CD4-positive, alpha-beta T cell treated with Interleukin-15 for 1 hour (primary cell): ENCODE measurements around the gene CALHM4.

Experiments
- DNase-seq: peaks from one replicate; pipeline ENCODE4 v3.0.0-alpha.2; 2020

CALHM4 gene, protein sequence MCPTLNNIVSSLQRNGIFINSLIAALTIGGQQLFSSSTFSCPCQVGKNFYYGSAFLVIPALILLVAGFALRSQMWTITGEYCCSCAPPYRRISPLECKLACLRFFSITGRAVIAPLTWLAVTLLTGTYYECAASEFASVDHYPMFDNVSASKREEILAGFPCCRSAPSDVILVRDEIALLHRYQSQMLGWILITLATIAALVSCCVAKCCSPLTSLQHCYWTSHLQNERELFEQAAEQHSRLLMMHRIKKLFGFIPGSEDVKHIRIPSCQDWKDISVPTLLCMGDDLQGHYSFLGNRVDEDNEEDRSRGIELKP

DNA sequence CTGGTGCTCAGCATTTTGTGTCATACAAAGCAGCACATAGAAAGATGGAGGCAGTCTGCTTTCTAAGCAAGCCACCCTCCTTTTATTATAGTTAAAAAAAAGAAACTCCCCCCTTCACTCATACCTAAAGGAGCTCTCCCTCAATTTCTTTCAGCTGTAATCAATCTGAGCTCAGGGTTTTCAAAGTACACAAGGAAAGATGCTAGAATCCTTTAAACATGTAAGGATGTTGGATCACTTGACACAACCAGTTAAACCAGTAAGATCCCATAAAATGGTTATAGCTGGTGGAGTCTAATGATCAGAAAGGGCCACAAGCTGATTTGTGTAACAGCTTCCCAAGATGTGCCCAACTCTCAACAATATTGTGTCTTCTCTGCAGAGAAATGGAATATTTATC, at the start of gene CALHM4:
CALHM4 (plus strand) TSS at position 301 of the 400 bp plus-strand sequence; CDS start at position 344, 43 bp downstream.
- no peak for DNase-seq

DNA sequence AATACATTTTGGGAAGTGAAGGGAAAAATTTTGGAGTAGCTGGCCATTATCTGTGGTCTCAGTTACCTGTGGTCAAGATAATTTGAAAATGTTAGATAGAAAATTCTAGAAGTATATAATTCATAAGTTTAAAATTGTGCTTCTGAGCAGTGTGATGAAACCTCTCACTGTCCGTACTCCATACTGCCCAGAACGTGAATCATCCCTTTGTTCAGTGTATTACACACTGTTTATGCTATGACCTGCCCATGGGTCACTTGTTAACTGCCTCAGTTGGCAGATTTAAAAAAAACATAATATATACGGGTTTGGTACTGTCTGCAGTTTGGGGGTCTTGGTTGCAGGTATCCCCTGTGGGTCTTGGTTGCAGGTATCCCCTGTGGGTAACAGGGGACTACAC, 46.2 kb upstream of the CALHM4 start:
- DNase-seq: no peak

DNA sequence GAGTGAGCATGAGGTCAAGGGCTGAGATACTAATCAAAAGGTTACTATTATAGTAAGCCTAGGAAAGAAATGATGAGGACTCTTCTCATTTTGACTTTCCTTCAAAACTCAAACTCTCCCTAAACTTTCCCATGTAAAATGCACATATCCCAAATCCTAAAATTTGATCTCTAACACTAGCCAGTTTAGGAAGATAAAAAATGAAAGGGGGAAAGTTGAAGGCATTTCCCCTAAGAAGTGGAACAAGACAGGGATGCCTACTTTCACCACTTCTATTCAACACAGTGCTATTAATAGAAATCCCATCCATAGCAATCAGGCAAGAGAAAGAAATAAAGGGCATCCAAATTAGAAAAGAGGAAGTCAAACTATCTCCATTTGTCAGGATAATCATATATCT, 45.0 kb upstream of the CALHM4 start:
- no peak for DNase-seq

DNA sequence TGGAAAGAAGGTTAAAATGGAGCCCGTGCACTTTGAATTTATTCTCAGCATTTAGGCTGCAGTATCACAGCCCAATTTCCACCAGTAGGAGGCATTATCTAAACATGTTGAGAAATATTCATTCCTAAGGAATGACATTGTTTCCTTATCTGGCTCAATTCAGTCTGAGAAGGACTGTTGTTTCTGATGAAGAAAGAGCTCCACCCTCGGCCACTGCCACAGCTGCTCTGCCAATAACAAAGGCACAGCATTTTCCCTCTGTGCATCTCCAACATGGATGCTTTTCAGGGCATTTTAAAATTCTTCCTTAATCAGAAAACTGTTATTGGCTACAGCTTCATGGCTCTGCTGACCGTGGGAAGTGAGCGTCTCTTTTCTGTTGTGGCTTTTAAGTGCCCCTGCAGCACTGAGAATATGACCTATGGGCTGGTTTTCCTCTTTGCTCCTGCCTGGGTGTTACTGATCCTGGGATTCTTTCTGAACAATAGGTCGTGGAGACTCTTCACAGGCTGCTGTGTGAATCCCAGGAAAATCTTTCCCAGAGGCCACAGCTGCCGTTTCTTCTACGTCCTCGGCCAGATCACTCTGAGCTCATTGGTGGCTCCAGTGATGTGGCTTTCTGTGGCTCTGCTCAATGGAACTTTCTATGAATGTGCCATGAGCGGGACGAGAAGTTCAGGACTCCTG, 42.0 kb upstream of the CALHM4 start, which contains the start of gene CALHM5:
CALHM5 (plus strand) TSS at position 216 of the 687 bp plus-strand sequence; CDS start at position 274, 58 bp downstream.
- DNase-seq: no peak

DNA sequence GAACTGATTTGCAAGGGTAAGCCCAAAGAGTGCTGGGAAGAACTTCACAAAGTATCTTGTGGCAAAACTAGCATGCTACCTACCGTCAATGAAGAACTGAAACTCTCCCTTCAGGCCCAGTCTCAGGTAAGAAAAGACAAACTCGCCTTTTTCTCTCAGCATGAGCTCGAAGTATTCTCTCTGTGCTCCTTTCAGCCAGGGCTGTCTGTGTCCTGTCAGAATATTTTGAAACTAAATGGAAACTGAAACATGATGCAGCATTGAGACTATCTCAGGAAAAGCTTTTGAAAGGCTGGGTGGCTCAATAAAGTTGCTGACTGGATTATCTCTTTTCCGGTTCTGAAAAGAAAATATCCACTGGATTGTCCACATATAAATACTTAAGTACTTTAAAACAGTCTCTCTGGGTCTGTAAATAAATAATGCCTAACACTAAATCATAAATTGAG, 41.4 kb upstream of the CALHM4 start:
- no peak for DNase-seq

DNA sequence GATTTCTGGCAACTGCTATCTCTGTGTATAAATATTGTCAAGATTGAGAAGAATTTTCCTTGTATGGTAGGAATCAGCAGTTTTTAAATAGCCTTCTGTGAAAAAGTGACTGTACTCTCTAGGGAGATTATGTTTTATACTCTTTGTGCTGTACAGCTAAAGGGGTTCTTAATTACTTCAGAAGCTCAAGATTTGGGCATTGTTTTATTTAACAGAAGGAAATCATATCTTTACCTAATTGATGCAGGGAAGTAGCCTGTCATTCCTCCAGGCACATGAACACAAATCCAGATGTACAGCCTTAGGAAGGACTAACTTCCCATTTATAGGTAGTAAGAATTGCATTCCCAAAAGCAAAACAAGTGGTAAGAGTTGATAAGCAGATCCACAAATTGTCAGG, 40.8 kb upstream of the CALHM4 start:
- DNase-seq: no peak

DNA sequence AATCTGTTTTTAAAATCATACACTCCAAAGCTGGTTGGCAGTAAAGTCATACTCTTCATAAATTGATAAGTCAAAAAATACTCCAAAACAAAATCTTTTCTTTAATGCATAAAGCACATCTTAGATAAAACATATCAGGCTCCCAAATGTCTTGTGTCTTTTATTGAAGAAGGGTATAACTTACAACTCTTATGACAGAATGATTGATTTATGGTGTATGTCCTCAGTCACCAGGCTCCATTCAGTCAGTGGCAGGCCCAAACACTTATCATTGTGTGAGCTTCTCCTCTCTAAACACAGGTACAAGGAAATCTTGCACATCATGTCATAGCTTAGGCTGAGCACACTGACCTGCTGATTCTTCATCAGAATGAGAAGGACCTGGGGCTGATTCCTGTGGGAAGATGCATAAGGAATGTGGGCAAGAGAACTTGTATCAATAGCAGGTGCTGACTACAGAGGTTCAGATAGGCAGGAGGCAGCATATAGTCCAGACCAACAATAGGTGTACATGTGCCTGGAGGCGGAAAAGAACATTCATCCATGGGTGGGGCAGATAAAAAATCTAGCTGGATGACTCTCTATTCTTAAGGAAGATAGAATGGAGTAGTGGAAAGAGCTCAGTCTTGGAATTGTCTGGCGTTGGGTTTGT, 40.2 kb upstream of the CALHM4 start:
- DNase-seq: no peak

DNA sequence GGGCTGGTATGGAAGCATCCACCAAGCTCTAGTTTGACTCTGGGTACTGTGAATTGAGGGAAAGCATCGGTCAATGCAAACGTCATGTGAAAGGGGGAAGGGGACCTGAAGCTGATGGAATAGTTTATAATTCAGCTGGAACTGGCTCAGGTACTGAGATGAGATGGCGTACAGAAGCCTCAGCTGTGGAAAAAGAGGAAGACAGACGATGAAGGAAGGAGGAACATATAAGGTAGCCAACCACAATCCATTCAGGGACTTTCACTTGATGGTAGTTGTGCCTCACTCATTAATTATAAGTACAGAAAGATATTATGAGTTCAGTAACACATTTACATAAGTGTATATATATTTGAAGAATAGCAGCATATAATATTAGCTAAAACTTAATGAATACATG, 39.4 kb upstream of the CALHM4 start:
- DNase-seq: no peak

DNA sequence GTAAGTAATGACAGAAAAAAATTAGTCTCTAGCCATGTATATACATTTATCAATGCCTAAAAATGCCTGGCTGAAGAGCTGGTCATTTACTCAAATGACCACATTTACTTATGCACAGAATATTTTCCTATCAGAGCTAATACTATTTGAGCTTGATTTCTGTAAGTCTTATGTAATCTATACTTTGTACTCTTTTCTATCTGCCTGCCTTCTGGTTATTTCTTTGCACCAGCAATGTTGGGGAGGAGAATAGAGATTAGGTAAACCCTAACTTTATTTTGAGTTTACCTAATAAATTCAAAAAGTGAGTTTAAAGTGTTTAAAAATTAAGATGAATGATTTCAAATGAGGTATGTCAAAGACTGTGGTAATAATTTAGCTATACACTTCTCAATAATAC, 38.4 kb upstream of the CALHM4 start:
- DNase-seq: no peak

DNA sequence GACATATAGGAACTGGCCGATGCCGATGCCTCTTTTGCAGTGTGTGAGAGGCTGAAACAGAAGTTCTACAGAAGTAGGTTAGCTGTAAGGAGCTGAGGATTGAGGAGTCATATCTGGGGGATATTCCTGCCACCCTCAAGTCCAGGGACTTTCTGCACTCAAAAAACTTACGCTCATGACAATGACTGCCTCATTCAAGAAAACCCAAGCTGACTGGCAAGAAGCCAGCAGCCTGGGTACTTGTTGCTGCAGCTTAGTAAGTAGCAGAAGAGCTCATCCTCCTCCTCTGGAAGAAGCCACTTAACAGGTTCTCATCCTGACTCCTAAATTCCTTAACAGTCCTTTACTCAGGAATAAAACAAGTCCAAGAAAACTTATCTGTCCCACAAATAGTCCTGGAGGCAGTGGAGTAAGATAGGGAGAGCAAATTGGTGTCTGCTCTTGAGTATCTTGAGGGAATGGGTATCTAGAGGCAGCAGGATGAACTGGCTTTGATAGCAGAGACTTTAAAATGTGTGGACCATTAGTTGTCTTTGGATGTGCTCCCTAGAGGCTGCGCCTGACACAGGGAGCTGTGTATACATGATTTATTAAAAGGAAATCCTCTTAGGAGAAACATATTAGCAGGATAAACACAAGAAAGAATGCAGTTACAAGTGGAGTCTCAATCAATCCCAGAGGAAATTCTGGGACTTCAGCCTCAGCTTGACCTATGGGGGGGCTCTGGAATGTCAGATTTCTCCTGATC, 34.8 kb upstream of the CALHM4 start:
- DNase-seq: no peak

DNA sequence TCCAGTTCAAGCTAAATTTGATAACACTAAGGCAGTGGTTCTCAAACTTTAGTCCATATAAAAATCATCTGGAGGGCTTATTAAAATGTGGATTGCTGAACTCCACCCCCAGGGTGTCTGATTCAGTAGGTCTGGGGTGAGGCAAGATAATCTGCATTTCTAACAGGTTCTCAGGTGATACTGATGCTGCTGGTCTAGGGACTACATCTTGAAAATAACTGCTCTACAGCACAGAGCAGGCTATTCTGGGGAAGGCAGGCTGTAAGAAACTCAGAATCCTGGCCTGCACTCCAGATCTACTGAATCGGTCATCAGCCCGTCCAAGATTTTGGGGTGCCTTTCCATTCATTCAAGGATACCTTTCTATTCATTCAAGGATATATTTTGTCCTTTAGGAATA, 30.7 kb upstream of the CALHM4 start:
- no peak for DNase-seq

DNA sequence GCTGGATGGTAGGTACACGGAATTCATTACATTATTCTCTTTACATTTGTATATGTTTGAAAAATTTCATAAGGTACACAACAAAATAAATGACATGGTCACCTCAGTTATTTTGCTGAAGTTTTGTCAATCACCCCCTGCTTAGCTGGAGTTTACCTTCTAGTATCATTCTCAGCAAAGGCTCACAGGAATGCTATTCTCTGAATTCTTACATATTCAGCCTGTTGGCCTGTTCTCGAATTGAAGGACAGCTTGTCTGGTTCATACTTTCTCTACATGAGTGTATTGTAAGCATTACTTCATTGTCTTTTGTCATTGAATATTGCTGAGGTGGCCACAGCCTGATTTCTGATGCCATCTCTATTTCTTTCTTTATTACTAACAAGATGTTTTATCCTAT, 29.3 kb upstream of the CALHM4 start:
- DNase-seq: no peak

DNA sequence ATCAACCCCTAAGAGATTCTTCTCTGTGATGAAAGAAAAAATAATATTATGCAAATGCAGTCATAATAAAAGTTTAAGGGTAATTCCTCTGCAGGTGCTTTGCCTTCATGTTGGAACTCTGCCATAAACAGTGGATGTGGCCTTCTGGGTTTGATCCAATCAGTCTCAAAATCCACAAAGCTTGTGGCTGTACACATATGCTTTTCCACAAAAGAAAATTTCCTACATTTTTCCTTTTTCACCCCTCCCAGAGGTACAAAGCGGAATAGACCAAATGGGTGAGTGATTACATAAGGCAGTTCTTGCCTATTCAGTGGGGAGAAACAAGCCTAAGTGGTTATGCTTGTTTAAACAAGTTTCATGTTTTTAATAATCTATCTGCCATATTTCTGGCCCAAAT, 25.4 kb upstream of the CALHM4 start:
- no peak for DNase-seq

DNA sequence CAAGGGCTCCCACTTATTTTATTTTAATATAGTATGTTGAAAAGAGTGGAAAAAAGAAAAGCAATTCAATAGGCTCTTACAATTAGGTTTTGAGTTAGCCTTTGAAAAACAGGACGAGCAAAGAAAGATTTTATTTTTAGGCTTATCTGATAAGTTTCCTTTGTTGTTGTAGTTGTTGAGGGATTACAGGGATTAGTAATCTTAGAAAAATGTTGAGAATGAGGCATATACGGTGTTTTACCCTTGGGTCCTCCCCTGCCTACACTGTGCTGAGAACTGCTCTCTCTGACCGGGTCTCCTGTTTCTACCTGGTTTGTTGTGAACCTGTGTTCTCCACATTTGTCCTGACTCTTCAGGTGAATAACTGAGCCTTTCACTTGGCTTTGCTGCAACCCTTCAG, 24.8 kb upstream of the CALHM4 start:
- DNase-seq: no peak

DNA sequence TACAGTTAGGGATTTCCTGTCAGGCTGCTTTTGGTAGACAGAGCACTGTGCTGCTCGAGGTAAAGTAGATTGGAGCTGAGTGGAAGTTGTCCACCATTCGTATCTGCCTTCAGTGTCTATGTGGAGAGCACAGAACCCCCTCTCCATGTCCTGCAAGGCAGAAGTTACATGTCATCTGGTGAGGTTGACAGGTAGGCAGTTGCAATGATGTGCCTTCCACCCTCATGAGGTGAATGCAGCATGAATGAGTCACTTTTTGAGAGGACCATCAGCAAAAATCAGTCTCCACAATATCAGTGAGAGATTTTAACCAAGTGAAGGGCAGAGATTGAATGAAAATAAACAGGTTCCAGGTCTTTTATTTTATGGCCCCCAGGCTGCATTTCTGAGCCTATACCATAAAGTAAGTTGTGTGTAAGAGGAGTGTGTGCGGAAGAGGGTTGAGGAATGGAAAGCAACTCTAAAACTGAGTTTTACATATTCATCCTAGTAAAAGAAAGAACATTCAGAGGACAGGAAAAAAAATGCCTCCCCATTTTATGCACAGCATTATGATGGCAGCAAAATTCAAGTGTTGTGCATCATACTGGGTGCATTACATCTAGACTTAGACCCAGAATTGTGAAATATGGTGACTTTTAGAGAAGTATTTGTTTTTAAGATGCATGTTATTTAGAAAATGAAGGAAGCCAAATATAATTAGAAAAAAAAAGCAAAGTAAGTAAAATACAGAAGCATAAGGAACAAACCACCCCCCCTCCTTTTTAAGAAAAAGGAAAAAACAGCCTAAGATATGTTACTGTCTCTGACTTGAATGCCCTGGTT, 23.9 kb upstream of the CALHM4 start:
- DNase-seq: no peak

DNA sequence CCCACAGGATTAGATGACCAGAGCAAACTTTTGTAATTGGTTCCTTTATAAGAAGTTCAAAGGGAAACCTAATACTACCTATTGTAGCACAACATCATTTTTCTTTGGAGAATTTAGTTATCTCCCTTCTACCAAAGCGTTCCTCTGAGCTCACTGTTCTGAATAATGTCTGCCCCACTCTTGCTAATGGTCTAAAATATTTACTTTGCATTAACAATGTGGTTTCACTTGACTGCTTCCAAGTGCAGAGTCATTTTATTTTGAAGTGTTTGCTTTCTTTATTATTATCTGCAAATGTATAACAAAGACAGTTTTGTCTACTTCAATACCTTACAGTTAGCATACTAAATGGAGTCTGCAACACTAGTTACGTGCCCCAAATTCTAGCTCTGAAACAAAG, 23.1 kb upstream of the CALHM4 start:
- DNase-seq: no peak

DNA sequence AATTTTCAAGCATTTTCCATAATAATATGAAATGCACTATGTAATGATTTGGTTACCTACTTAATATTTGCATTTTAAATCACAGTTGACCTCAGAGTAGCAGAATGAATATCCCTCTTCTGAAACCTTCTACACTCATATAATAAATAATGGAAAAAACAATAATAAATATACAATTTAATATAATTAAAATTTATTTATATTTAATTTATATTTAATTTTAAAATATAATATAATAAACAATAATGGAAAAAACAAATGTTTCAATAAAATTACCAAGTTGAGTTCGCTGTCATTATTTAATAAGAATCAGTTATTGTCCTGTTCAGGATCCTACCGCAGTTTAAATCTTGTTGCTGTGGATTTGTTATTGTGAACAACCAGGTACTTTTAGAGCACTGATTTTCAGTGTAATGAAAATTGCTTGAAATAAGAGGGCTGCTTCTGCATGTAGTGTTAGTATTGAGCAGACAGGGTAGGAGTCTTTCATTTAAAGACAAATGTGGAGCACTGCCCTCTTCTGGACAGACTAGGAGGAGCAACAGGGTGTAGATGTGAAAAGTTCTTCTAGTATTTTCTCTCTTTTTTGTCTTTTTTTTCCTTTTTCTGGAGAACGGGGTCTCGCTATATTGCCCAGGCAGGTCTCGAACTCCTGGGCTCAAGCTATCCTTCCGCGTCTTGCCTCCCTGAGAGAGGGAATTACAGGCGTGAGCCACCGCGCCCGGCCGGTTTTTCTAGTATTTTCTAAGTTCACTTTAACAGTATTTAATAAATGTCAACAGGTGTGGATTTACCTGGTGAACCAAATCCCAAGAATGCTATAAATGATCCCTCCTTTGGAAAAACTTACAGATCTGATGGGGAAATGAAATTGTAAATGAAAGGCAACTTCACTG, 21.6 kb upstream of the CALHM4 start:
- peak; percentile 50 for DNase-seq

DNA sequence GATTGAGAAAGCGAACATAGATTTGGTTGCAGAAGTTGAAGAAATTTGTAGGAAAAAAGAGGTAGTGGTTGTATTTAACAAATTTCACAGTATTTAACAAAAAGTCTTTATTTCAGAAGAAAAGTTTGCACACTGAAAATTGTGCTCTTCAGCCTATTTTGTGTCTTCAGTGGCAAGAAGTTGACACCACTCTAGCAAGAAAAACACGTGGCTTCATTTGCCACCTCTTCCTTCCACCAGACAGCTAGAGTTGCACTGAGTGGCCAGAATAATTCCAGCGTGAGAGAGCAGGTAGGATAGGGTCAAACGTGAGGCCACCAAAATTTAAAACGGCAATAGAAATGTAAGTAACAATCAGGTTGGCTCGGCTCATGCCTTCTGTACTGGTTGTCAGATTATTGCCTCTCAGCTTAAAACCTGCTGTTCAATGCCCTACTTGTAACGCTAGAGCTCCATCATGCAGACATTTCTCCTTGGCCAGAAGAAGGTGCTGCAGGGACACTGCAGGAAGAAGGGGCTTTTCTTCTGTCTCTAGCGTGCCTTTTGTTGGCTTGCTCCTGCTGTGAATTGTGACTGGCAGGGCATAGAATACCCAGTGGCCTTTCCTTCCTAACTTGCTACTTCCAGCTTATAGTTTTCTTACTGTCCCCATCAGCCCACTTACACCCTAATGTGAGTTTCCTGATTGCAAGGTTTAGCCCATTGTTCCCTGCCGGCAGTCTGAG, 20.2 kb upstream of the CALHM4 start:
- no peak for DNase-seq

DNA sequence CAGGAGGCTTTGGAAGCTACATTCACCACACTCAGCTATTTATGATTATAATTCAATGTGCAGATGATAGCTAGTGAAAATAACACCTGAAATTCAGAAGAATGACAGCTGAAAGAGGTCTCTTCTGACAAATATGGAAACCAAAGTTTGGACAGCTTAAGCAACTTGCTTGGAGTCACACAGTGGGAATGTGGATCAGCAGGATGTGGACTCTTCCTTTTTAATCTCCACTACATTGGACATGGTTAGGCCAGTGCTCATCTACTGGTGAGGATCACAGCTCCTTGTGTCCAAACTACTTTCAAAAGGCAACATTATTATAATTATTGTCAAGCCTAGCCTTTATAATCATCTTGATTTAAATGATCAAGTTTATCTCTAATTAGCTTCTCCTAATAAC, 18.4 kb upstream of the CALHM4 start:
- no peak for DNase-seq

DNA sequence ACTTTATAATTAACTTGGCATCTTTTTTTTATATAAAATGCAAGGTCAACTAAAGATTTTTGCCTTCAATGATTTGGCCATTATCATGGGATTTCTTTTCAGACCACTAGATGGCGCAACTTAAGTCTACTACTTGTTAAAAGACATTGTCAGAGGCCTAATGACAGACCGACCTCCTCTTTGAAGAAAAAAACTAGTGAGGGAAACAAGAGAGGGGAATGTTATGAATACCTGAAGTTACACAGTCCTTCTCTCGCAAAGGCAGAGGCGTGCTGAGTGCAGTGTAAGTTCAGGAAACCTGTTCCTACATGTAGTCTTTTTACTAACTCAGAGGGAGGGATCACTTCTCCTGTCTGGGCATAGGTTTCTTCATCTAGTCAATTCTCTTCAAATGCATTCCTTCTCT, 17.3 kb upstream of the CALHM4 start:
- no peak for DNase-seq

DNA sequence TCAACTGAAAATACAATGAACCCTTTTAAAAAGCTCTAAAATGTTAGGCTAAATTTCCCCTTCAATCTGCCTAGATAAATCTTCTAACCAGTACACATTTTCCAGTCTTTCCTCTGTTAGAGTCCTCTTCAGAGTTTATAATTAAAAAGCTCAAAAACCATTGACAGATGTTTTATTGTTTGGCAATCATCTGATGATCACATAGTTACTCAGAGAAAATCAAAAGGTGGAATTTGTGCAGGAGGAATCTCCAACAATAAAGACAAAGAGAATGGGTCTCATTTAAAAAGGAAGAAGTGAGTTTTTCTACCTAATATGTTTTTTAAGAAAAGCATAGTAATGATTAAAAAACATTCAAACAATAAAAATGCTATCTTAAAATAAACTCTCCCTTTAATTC, 11.1 kb upstream of the CALHM4 start:
- no peak for DNase-seq
